ENCODE measurements around the gene PANX2.

The PANX2 gene

GRCh38 chr22:50171319-50171964 is 911 bp downstream of the PANX2 start:
- DNase-seq: no peak

DNA sequence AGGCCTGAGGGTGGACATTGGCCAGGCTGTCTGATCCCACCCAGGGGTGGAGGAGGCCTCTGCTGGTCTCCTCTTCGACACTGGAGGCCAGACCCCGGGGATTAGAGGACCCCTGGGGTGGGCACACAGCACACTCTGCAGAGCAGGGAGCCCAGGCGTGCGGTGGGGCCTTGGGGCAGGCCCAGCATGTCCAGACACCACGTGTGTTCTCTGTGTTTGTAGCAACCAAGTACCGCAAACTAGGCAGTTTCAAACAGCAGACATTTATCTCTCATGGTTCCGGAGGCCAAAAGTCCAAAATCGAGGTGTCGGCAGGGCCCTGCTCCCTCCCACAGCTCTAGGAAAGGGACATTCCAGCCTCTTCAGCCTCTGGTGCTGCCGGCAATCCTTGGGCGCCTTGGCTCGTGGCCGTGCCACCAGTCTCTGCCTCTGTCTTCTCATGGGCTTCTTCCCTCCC is 1.5 kb downstream of the PANX2 start:
- no peak for DNase-seq

DNA sequence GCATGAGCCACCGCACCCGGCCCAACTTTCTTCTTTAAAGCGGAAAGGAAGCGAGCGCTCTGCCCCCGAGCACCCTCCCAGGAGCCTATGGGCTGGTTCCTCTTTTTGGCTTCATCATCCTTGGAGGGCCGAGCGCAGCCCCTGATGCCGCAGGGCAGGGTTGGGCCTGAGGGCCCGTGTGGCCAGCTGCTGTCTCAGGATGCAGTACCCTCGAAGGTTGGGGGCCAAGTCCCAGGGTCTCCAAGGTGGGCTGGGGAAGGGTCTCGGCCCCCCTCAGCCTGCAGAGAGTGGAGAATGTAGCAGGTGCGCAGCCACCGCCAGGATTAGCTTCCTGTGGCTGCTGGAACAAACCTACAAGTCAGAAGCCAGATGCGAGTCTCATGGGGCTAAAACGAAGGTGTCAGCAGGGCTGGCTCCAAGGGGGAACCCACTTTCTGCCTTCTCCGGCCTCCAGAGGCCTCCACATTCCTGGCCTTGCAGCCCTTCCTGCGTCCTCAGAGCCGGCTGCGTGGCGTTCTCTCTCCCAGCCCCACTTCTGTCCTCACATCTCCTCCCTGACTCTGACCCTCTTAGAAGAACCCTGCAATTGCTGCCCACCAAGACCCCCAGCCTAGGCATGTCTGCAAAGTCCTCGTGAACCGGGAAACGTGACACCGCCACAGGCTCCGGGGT is 2.9 kb downstream of the PANX2 start:
- DNase-seq: no peak

DNA sequence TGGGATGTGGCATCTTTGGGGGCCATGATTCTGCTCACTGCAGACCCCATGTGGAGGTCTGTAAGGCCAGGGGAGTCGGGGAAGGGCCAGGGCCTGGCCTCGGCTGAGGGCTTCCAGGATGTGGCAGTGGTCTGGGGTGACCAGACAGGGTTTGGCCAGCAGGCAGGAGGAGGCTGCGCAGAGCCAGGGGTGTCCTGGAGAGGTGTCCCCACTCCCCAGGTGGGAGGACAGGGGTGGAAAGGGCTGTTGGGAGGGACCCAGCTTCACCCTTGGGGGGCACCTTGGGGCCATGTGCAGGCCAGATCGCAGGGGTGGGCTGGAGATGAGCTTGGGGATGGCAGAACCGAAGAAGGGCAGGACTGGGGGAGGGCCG is 3.4 kb downstream of the PANX2 start:
- DNase-seq: no peak

DNA sequence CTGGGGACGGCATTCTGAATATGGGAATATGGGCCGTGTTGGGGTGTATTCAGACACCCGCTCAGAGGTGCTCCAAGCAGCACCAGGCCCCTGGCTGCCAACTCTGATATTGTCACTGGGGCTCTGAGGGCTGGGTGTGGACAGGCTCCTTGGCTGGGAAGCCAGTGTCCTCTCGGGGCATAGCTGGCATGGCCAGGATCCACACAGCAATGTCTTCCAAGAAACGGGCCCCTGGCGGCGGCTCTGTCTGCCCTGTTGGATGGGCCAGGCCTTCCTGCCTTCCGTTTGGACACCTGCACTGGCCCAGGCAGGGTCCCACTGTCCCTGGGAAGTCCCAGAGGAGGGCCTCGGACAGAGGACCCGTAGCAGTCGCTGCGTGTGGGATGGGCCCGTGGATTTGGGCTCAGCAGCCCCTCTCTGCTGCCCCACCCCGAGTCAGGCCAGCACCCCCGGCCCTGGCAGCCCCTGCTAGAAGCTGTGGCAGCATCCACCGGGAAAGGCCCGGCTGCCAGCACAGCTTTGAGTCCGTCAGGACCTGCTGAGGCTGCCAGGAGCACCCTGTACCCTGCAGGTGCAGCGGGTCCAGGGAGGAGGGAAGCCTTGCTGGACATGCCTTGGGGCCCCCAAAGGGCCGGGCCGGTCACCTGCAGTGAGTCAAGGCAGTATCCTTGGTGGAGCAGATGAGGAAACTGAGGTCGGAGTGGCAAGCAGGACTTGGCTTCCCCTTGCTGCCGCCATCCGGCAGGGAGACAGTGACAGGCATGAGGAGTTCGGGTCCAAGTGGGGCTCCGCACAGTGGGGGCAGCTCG is 4.1 kb downstream of the PANX2 start:
- DNase-seq: no peak

DNA sequence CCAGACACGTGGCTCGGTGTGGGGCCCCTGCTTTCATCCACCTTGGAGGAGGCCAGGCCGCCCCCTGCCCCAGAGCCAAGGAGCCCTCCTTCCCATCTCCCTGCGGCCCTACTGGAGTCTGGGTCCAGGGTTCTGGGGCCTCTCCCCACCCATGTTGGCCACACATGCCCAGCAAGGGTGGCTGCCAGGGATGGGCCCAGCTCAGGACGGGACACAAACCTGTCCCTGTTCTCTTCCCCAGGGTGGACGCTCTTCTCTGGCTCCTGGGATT is 4.6 kb downstream of the PANX2 start:
- no peak for DNase-seq

GRCh38 chr22:50175921-50176849 is 5.7 kb downstream of the PANX2 start:
- DNase-seq: no peak

DNA sequence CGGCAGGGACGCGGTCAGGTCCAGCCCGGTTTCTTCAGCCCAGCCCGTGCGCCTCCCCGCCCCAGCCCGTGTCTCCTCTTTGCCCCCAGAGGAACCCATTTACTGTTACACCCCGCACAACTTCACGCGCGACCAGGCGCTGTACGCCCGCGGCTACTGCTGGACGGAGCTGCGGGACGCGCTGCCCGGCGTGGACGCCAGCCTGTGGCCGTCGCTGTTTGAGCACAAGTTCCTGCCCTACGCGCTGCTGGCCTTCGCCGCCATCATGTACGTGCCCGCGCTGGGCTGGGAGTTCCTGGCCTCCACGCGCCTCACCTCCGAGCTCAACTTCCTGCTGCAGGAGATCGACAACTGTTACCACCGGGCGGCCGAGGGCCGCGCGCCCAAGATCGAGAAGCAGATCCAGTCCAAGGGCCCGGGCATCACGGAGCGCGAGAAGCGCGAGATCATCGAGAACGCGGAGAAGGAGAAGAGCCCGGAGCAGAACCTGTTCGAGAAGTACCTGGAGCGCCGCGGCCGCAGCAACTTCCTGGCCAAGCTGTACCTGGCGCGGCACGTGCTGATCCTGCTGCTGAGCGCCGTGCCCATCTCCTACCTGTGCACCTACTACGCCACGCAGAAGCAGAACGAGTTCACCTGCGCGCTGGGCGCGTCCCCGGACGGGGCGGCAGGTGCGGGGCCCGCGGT is 6.5 kb downstream of the PANX2 start:
- no peak for DNase-seq

DNA sequence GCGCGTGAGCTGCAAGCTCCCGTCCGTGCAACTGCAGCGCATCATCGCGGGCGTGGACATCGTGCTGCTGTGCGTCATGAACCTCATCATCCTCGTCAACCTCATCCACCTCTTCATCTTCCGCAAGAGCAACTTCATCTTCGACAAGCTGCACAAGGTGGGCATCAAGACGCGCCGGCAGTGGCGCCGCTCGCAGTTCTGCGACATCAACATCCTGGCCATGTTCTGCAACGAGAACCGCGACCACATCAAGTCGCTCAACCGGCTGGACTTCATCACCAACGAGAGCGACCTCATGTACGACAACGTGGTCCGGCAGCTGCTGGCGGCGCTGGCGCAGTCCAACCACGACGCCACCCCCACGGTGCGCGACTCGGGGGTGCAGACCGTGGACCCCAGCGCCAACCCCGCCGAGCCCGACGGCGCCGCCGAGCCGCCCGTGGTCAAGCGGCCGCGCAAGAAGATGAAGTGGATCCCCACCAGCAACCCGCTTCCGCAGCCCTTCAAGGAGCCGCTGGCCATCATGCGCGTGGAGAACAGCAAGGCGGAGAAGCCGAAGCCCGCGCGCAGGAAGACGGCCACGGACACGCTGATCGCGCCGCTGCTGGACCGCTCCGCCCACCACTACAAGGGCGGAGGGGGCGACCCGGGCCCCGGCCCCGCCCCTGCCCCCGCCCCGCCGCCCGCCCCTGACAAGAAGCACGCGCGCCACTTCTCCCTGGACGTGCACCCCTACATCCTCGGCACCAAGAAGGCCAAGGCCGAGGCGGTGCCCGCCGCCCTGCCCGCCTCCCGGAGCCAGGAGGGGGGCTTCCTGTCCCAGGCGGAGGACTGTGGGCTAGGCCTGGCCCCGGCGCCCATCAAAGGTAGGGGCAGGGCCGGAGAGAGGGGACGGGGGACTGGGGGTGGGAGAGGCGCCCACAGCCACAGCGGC is 7.3 kb downstream of the PANX2 start:
- DNase-seq: no peak

DNA sequence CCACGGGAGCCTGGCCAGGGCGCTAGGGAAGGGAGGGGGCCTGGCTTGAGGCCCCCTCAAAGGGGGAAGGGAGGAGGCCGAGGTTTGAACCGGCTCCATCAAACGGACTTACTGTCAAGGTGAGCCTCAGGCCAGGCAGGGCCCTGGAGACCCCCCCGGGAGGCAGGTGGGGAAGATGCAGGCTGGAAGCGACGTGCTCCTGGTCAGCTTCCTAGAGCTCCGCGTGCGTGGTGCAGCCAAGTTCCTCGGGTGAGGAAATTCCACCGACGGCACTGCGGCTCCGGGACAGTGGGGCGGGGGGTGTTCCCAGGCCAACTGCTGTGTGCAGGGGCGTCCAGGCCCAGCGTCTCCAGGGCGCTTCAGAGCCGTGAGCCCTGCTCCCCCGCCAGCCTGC is 7.9 kb downstream of the PANX2 start:
- DNase-seq: no peak

DNA sequence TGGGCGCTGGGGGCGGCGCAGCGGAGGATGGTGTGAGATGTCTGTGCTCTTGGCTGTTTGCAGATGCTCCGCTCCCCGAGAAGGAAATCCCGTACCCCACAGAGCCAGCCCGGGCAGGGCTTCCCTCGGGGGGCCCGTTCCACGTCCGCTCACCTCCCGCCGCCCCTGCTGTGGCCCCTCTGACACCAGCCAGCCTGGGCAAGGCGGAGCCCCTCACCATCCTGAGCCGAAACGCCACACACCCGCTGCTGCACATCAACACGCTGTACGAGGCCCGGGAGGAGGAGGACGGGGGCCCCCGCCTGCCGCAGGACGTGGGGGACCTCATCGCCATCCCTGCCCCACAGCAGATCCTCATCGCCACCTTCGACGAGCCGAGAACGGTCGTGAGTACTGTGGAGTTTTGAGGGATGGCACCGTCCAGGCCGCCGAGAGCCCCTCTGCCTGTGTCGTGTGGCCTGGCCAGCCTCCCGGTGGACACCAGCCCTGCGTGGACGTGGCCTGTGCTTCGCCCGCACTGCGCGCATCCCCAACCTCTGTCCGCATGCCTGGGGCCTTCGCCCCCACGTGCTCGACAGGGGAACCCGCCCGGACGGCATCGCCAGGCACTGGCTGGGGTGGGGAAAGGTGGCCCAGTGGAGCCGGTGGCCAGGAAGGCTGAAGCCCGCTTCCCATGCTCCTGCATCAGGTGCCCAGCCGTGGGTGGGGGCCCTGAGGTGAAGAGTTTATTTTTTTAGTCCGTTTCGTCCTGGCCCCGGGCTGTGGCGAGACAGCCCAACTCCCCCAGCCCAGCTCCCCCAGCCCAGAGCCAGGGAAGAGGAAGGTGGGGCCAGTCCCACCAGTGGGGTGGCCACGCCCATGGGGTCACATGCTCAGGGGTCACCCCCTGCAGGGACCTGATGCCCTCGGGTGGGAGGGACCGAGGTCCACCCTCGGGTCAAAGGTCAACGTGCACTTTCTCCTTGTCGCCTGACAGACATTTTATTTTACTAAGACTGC is 8.6 kb downstream of the PANX2 start:
- no peak for DNase-seq

- no peak for DNase-seq
Observed at GRCh38 chr22:50179937-50180726, 9.6 kb downstream of the PANX2 start.

GRCh38 chr22:50180727-50181521 is 10.4 kb downstream of the PANX2 start:
- no peak for DNase-seq

GRCh38 chr22:50182176-50183081 is 11.9 kb downstream of the PANX2 start:
- DNase-seq: no peak

DNA sequence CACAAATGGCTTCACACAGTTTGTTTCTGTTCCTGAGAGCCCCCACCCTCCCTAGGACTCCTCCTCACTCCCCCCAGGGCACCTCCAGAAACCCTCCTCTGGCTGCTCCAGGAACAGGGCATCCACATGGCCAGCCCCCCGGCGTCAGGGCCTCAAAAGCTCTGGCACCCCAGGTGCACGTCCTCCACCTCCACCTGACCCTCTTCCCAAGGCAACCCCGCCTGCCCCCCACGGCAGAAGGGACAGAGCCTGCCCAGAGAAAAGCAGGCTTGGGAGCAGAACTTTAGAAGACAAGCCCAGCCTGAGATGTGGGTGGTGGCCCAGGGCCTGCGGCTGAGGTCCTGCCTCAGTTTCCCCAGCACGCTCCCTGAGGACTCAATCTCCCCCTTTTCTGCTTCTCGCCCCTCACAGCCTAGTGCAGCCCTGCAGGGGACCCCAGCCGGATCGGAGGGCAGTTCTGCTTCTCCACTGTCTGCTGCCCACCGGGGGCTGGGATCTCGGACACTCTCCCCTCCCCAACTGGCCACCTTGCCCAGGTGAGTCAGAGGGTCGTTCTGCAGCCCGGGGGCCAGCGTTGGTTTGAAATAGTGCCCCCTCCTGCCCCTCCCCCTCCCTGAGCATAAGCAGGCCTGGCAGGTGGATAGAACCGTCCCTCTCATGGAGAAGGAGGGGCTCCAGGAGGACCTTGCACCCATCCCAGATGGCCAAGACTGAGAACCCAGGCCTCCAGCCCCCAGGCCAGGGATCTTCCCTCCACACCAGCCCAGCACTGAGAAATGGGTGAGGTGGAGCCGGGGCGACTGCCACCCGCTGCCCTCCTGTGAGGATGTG is 12.8 kb downstream of the PANX2 start:
- DNase-seq: no peak

Measured in SW 1271 (cell line).